A549 (cell line): ENCODE data around the gene WDR20.

Experiments used
- CBX8 ChIP-seq: fragments of 200-600 bp; sonication (generic); IDR thresholded peaks from 2 replicates; pipeline ENCODE4 v1.6.1; 2016
- CHD2 ChIP-seq: fragments of 150-350 bp; IDR thresholded peaks from 2 replicates; pipeline ENCODE4 v1.6.1; 2014; ENCODE audit warnings: low read length; ENCODE audit not compliant: partially characterized antibody
- FOSL2 ChIP-seq, 2 experiments: fragments of 450-650 bp in 1 of 2; fragments of >200 bp in 1 of 2; sonication (Bioruptor Twin) in 1 of 2; formaldehyde crosslinking; IDR thresholded peaks; 2 replicates each; pipeline versions ENCODE4 v1.5.0 to v1.6.1; 2016 to 2020; ENCODE audit warnings: mild to moderate bottlenecking in 1 of 2, moderate library complexity in 1 of 2
- HOXA7 ChIP-seq: fragments of 250-450 bp; sonication (Bioruptor Pico); IDR thresholded peaks from 2 replicates; pipeline ENCODE4 v1.5.0; 2020; ENCODE audit warnings: mild to moderate bottlenecking, moderate library complexity
- JUNB ChIP-seq: fragments of >200 bp; sonication (Bioruptor Twin); formaldehyde crosslinking; IDR thresholded peaks from 2 replicates; pipeline ENCODE4 v1.6.1; 2016
- MAFK ChIP-seq: fragments of 450-650 bp; IDR thresholded peaks from 2 replicates; pipeline ENCODE4 v1.6.1; 2014; ENCODE audit not compliant: partially characterized antibody
- NPAS2 ChIP-seq: fragments of 250-450 bp; sonication (Bioruptor Pico); IDR thresholded peaks from 2 replicates; pipeline ENCODE4 v1.8.0; 2022; ENCODE audit warnings: mild to moderate bottlenecking, moderate library complexity, borderline replicate concordance
- POLR2A ChIP-seq: IDR thresholded peaks from 2 replicates; pipeline ENCODE4 v1.6.1; 2012; ENCODE audit warnings: mild to moderate bottlenecking, low read length
- RARB ChIP-seq: fragments of 250-450 bp; sonication (Bioruptor Pico); IDR thresholded peaks from 2 replicates; pipeline ENCODE4 v1.8.0; 2021; ENCODE audit warnings: mild to moderate bottlenecking, moderate library complexity
- TF ChIP-seq, protein P1 (sequence below): fragments of >200 bp; sonication (Bioruptor Twin); formaldehyde crosslinking; IDR thresholded peaks from 3 replicates; pipeline ENCODE4 v1.6.1; 2016
- TF ChIP-seq, protein P2 (sequence below): fragments of >200 bp; sonication (Bioruptor Twin); formaldehyde crosslinking; IDR thresholded peaks from 3 replicates; pipeline ENCODE4 v1.5.1; 2016
- TF ChIP-seq, protein P3 (sequence below): fragments of 150-350 bp; IDR thresholded peaks from 2 replicates; pipeline ENCODE4 v1.6.1; 2014; ENCODE audit warnings: low read depth, mild to moderate bottlenecking, low read length

DNA sequence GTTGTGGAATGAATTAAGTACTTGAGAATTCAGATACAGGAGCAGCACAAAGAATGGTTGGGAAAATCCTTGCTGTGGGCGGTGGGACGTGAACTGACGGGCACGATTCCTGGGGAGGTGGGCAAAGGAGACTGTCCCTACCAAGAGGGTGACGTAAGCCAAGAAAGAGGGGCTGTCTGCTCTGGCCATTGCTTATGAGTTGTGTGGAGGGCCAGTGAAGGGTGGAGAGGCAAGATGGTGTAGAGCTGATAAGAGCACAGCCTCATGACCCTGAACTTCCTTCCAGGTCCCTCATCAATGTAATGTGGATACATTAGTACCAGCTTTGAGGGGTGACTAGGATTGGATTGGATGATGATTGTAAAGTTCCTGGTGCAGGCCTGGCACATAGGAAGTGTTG lies 50.2 kb downstream of the WDR20 start:
- TF ChIP-seq FOSL2 (IDR thresholded peaks at IDR 0.05) (no peak), FOSL2 (CRISPR knock-in tag; IDR thresholded peaks at IDR 0.05) (no peak), HOXA7 (no peak), POLR2A (no peak), NPAS2 (CRISPR knock-in tag) (no peak), RARB (no peak), JUNB (no peak), CHD2 (no peak), CBX8 (no peak), MAFK (no peak)
- TF ChIP-seq, protein P1, sequence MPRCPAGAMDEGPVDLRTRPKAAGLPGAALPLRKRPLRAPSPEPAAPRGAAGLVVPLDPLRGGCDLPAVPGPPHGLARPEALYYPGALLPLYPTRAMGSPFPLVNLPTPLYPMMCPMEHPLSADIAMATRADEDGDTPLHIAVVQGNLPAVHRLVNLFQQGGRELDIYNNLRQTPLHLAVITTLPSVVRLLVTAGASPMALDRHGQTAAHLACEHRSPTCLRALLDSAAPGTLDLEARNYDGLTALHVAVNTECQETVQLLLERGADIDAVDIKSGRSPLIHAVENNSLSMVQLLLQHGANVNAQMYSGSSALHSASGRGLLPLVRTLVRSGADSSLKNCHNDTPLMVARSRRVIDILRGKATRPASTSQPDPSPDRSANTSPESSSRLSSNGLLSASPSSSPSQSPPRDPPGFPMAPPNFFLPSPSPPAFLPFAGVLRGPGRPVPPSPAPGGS = no peak
- TF ChIP-seq, protein P2, sequence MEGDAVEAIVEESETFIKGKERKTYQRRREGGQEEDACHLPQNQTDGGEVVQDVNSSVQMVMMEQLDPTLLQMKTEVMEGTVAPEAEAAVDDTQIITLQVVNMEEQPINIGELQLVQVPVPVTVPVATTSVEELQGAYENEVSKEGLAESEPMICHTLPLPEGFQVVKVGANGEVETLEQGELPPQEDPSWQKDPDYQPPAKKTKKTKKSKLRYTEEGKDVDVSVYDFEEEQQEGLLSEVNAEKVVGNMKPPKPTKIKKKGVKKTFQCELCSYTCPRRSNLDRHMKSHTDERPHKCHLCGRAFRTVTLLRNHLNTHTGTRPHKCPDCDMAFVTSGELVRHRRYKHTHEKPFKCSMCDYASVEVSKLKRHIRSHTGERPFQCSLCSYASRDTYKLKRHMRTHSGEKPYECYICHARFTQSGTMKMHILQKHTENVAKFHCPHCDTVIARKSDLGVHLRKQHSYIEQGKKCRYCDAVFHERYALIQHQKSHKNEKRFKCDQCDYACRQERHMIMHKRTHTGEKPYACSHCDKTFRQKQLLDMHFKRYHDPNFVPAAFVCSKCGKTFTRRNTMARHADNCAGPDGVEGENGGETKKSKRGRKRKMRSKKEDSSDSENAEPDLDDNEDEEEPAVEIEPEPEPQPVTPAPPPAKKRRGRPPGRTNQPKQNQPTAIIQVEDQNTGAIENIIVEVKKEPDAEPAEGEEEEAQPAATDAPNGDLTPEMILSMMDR = no peak
- TF ChIP-seq, protein P3, sequence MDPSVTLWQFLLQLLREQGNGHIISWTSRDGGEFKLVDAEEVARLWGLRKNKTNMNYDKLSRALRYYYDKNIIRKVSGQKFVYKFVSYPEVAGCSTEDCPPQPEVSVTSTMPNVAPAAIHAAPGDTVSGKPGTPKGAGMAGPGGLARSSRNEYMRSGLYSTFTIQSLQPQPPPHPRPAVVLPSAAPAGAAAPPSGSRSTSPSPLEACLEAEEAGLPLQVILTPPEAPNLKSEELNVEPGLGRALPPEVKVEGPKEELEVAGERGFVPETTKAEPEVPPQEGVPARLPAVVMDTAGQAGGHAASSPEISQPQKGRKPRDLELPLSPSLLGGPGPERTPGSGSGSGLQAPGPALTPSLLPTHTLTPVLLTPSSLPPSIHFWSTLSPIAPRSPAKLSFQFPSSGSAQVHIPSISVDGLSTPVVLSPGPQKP = no peak
